Right lobe of liver (tissue), 6 donors: ENCODE measurements around the gene WNK2. TPM values are rescaled to one million over a fixed set of nuclear protein-coding genes. Genes with fewer than 3 reads are reported as not detected.

Source experiments
- ATAC-seq, 4 donors: fragments of 200-7000 bp; cut with Tn5 transposase; one replicate each; pipeline ENCODE4 v1.9.1; 2020; ENCODE audit warnings: mild to moderate bottlenecking in 4 of 4, moderate library complexity in 4 of 4
- DNase-seq, 3 donors: peaks; one replicate each; pipeline ENCODE4 v3.0.0-alpha.2; 2020
- H3K27ac ChIP-seq, 3 donors: fragments of 200-600 bp; one replicate each; pipeline ENCODE4 v1.8.0; 2022
- H3K27me3 ChIP-seq, 2 donors: fragments of 200-600 bp; one replicate each; pipeline ENCODE4 v1.8.0; 2022
- H3K36me3 ChIP-seq, 4 donors: fragments of 200-600 bp; sonication (generic) in 1 of 4; one replicate each; pipeline versions ENCODE4 v1.5.1 to v1.8.0; 2017 to 2022; ENCODE audit warnings: control low read depth in 1 of 4
- H3K4me1 ChIP-seq, 4 donors: fragments of 200-600 bp; sonication (generic) in 1 of 4; one replicate each; pipeline versions ENCODE4 v1.5.1 to v1.8.0; 2017 to 2022; ENCODE audit warnings: control low read depth in 1 of 4
- H3K4me3 ChIP-seq, 3 donors: fragments of 200-600 bp; one replicate each; pipeline ENCODE4 v1.8.0; 2022
- H3K9me3 ChIP-seq, 4 donors: fragments of 200-600 bp; sonication (generic) in 1 of 4; one replicate each; pipeline versions ENCODE4 v1.5.1 to v1.8.0; 2017 to 2022; ENCODE audit warnings: control low read depth in 1 of 4
- CTCF ChIP-seq, 4 donors: fragments of 200-600 bp in 3 of 4; fragments of 450-650 bp in 1 of 4; IDR thresholded peaks; one replicate each; pipeline versions ENCODE4 v1.5.1 to v1.8.0; 2016 to 2022; ENCODE audit warnings: antibody characterized with exemption in 4 of 4, mild to moderate bottlenecking in 2 of 4
- POLR2A ChIP-seq: fragments of 450-650 bp; IDR thresholded peaks from one replicate; pipeline ENCODE4 v1.6.1; 2017; ENCODE audit warnings: antibody characterized with exemption, mild to moderate bottlenecking
- WGBS: methylation state at CpG from one replicate; pipeline ENCODE4 v1.1.6; 2018; ENCODE audit warnings: low coverage, low lambda C conversion rate; ENCODE audit not compliant: insufficient coverage; ENCODE audit errors: missing lambda C conversion rate; 5-methylcytosine and 5-hydroxymethylcytosine counted together
- intact Hi-C, 2 donors: fragments of 100-400 bp; cut with DNase I; formaldehyde crosslinking; loops; one replicate each; pipeline versions ENCODE4 v1.11.2 to v1.14.1; 2022
- total RNA-seq, 6 experiments: library from RNA; depleted of rRNA in 2 of 6; stranded (reverse); fragments of >200 nt in 2 of 6; fragmentation: NEBNext Ultra II Directional in 3 of 6; extraction: Animal tissue kit (Norgen Biotek cat#: 25700) in 3 of 6; gene quantifications; one replicate each; pipeline versions ENCODE4 v1.1.0 to v1.2.4, GENCODE V29; 2016 to 2023
- donor health status: DM: no; HTN: yes; CAD: no.
- donor health status: DM: no; HTN: no; CAD: no.
- donor health status: DM: no; HTN: no; CAD: no.
- donor health status: DM: no; HTN: yes; CAD: no.
- donor health status: DM: no; HTN: yes; CAD: no.

The WNK2 gene
- total RNA-seq, 6 experiments from 2014 or later = 0.43 to 3.6 (median 1.3) TPM

- Histone ChIP-seq H3K9me3 (no peaks in the 10 kb centered on the region), H3K36me3 (no peaks in the 10 kb centered on the region), H3K27ac (no peak overlapping the region), H3K4me1 (no peaks in the 10 kb centered on the region), H3K4me3 (no peak overlapping the region), H3K27me3 (no peaks in the 10 kb centered on the region)
- WGBS = 61% methylated on average over 3 of the region's 12 CpGs
- TF ChIP-seq POLR2A (no peak), CTCF (IDR thresholded peaks at IDR 0.05) (no peak)
- DNase-seq = no peak
- ATAC-seq = no peak
- intact Hi-C loops = no loop called here
These were observed 48.5 kb downstream of the WNK2 start for GRCh38 chr9:93232388-93232960.

- intact Hi-C loops = no loop called here
- TF ChIP-seq CTCF (IDR thresholded peaks at IDR 0.05) = no peak
- TF ChIP-seq POLR2A = no peak
- H3K9me3 ChIP-seq = no peaks in the 10 kb centered on the region
- no peaks in the 10 kb centered on the region for H3K27me3 ChIP-seq
- DNase-seq (no peak), ATAC-seq (no peak)
- no peaks in the 10 kb centered on the region for H3K4me1 ChIP-seq
- no peaks in the 10 kb centered on the region for H3K36me3 ChIP-seq
- H3K4me3 ChIP-seq = no peak overlapping the region
- 42% methylated on average over 7 of the region's 7 CpGs for WGBS
- H3K27ac ChIP-seq = no peak overlapping the region
These were observed 49.1 kb downstream of the WNK2 start for GRCh38 chr9:93233033-93233432.

GRCh38 chr9:93234600-93234999 is 50.7 kb downstream of the WNK2 start:
- ATAC-seq (no peak), DNase-seq (no peak)
- Histone ChIP-seq H3K9me3 (no peaks in the 10 kb centered on the region), H3K36me3 (no peaks in the 10 kb centered on the region), H3K27ac (no peak overlapping the region), H3K4me1 (no peaks in the 10 kb centered on the region), H3K4me3 (no peak overlapping the region), H3K27me3 (no peaks in the 10 kb centered on the region)
- TF ChIP-seq CTCF (IDR thresholded peaks at IDR 0.05) = no peak
- intact Hi-C loops = no loop called here
- WGBS = no CpG with 5 or more reads among the region's 15 CpGs

GRCh38 chr9:93235300-93235960 is 51.5 kb downstream of the WNK2 start:
- no peak for DNase-seq
- Histone ChIP-seq H3K36me3 (no peaks in the 10 kb centered on the region), H3K4me3 (no peak overlapping the region), H3K4me1 (no peaks in the 10 kb centered on the region), H3K27ac (no peak overlapping the region), H3K27me3 (no peaks in the 10 kb centered on the region), H3K9me3 (no peaks in the 10 kb centered on the region)
- WGBS = 82% methylated on average over 13 of the region's 16 CpGs
- ATAC-seq = no peak
- intact Hi-C loops = no loop called here
- TF ChIP-seq POLR2A (no peak), CTCF (IDR thresholded peaks at IDR 0.05) (no peak)
